GM19397 (cell line): ENCODE measurements around the gene TRPM1.

Experiments
- ATAC-seq: cut with Tn5 transposase; IDR thresholded peaks from one replicate; pipeline ENCODE4 v1.9.1; 2021; ENCODE audit warnings: mild to moderate bottlenecking, moderate library complexity; ENCODE audit not compliant: unreplicated experiment

TRPM1 gene

GRCh38 chr15:31051496-31052080 is 49.9 kb downstream of the TRPM1 start:
- no peak for ATAC-seq

GRCh38 chr15:31050953-31051352 is 50.6 kb downstream of the TRPM1 start:
- no peak for ATAC-seq

GRCh38 chr15:31049682-31050615 is 51.6 kb downstream of the TRPM1 start:
- no peak for ATAC-seq

GRCh38 chr15:31049111-31049510 is 52.4 kb downstream of the TRPM1 start:
- ATAC-seq, result no peak

- ATAC-seq, result no peak
Observed at GRCh38 chr15:31047437-31047836, 54.1 kb downstream of the TRPM1 start.

GRCh38 chr15:31046759-31047359 is 54.7 kb downstream of the TRPM1 start:
- ATAC-seq, result no peak

GRCh38 chr15:31045606-31046005 is 55.9 kb downstream of the TRPM1 start:
- ATAC-seq, result no peak

- no peak for ATAC-seq
Observed at GRCh38 chr15:31042751-31043150, 58.8 kb downstream of the TRPM1 start.

GRCh38 chr15:31041610-31042009 is 59.9 kb downstream of the TRPM1 start:
- no peak for ATAC-seq

- ATAC-seq, result no peak
Observed at GRCh38 chr15:31040611-31041010, 60.9 kb downstream of the TRPM1 start.

GRCh38 chr15:31039961-31040360 is 61.6 kb downstream of the TRPM1 start:
- no peak for ATAC-seq

- ATAC-seq, result no peak
Observed at GRCh38 chr15:31037731-31038477, 63.6 kb downstream of the TRPM1 start.

GRCh38 chr15:31036783-31037182 is 64.7 kb downstream of the TRPM1 start:
- ATAC-seq, result no peak

GRCh38 chr15:31035610-31036009 is 65.9 kb downstream of the TRPM1 start:
- ATAC-seq, result no peak

GRCh38 chr15:31034152-31034551 is 67.4 kb downstream of the TRPM1 start:
- ATAC-seq, result no peak

- no peak for ATAC-seq
Observed at GRCh38 chr15:31032961-31033371, 68.6 kb downstream of the TRPM1 start.

GRCh38 chr15:31031471-31032067 is 70.0 kb downstream of the TRPM1 start:
- no peak for ATAC-seq

GRCh38 chr15:31027910-31028578 is 73.5 kb downstream of the TRPM1 start:
- no peak for ATAC-seq

GRCh38 chr15:31025996-31026395 is 75.5 kb downstream of the TRPM1 start:
- no peak for ATAC-seq

- no peak for ATAC-seq
Observed at GRCh38 chr15:31024979-31025378, 76.5 kb downstream of the TRPM1 start.
